ENCODE measurements around the gene TBL1X. TPM values are rescaled to one million over a fixed set of nuclear protein-coding genes. Genes with fewer than 3 reads are reported as not detected.
A peak's percentile ranks its signal among the peaks of the same experiment; 100 is the strongest.

TBL1X gene
- total and polyA plus RNA-seq, 10 of the 15 experiments (the other 5 are each of a cell fraction or from before 2014, with no cell fraction given) = 4.4 to 26.3 (median 10.6) TPM

- SMC1A ChIA-PET (ENCODE audit: uncharacterized antibody, unreplicated experiment) = interaction anchor here (1.1 to 1.8 kb wide), 3 partner anchors 20 to 66 kb away, joined by 3 to 4 read pairs (median 3); no protein-coding TSS in a partner anchor
- H3K4me1 ChIP-seq (ENCODE audit: control insufficient read depth, insufficient read depth, low read length) = peaks cover 3% of the 10 kb centered on the region; the same call in 1 of the 2 replicates
- H3K27ac ChIP-seq (ENCODE audit: control insufficient read depth, insufficient read depth) = no peak overlapping the region
- ATAC-seq (peak; percentile 66), DNase-seq (ENCODE audit: low read depth, low spot score) (no peak), FAIRE-seq (no peak)
- POLR2A ChIA-PET = no interaction called here
- CTCF ChIA-PET = interaction anchor here (0.9 to 1.6 kb wide), 2 partner anchors 9 to 18 kb away, joined by 3 to 4 read pairs; no protein-coding TSS in a partner anchor
- 35% methylated on average over 12 of the region's 12 CpGs for WGBS (ENCODE audit: insufficient coverage, insufficient replicate concordance, low lambda C conversion rate, missing lambda C conversion rate)
- in situ Hi-C loops (cut with MboI) (no loop called here), intact Hi-C loops (cut with micrococcal nuclease; ENCODE audit: unreplicated experiment) (no loop called here)
- BruUV-seq (replicated peaks) = no TSS peak
- H2AFZ ChIP-seq (ENCODE audit: control insufficient read depth, low read depth, low read length) = no peak overlapping the region
- H4K20me1 ChIP-seq (ENCODE audit: control insufficient read depth, insufficient read depth) = no peaks in the 10 kb centered on the region
- no peak overlapping the region for H3K9ac ChIP-seq (ENCODE audit: control insufficient read depth, insufficient read depth, low read length)
- no peaks in the 10 kb centered on the region for H3K27me3 ChIP-seq (replicated peaks in 1 of 2; ENCODE audit: control insufficient read depth in 2 of 2, insufficient read depth in 2 of 2, low read length in 1 of 2)
- RAD21 ChIA-PET (ENCODE audit: unreplicated experiment) = no interaction called here
- H3K4me2 ChIP-seq (ENCODE audit: control insufficient read depth, insufficient read depth) = 0 out of 2 replicates have a peak overlapping the region, but pooled peaks have one; percentile 30
- H3K79me2 ChIP-seq (ENCODE audit: control insufficient read depth, insufficient read depth, low read length) = no peaks in the 10 kb centered on the region
- TF ChIP-seq KDM1A (IDR thresholded peaks at IDR 0.05; ENCODE audit: borderline replicate concordance) (no peak), FOXK2 (IDR thresholded peaks at IDR 0.05) (no peak), MXI1 (IDR thresholded peaks at IDR 0.05; ENCODE audit: low read depth, low read length) (no peak), SMAD1 (IDR thresholded peaks at IDR 0.05; ENCODE audit: low read depth, partially characterized antibody) (no peak), HDGF (IDR thresholded peaks at IDR 0.05) (no peak), POLR2AphosphoS2 (IDR thresholded peaks at IDR 0.05; ENCODE audit: low read depth, low read length) (no peak), SIN3A (IDR thresholded peaks at IDR 0.05; ENCODE audit: low read depth, low read length) (no peak), POLR2AphosphoS5 (IDR thresholded peaks at IDR 0.05; ENCODE audit: low read length) (no peak), TCF7 (IDR thresholded peaks at IDR 0.05; ENCODE audit: borderline replicate concordance) (no peak), MYC (IDR thresholded peaks at IDR 0.05; ENCODE audit: insufficient read depth, insufficient read length, insufficient replicate concordance, low read length, severe bottlenecking) (no peak), RFX5 (IDR thresholded peaks at IDR 0.05; ENCODE audit: low read depth, low read length) (no peak), RAD51 (IDR thresholded peaks at IDR 0.05) (no peak), FOS (IDR thresholded peaks at IDR 0.05; ENCODE audit: borderline replicate concordance, extremely low read depth, insufficient read length) (no peak), PAX5 (IDR thresholded peaks at IDR 0.05; ENCODE audit: borderline replicate concordance, low read depth, low read length) (no peak), RBBP5 (conservative IDR thresholded peaks at IDR 0.05) (no peak), TARDBP (IDR thresholded peaks at IDR 0.05; ENCODE audit: borderline replicate concordance) (no peak)
- TF ChIP-seq, protein P1, sequence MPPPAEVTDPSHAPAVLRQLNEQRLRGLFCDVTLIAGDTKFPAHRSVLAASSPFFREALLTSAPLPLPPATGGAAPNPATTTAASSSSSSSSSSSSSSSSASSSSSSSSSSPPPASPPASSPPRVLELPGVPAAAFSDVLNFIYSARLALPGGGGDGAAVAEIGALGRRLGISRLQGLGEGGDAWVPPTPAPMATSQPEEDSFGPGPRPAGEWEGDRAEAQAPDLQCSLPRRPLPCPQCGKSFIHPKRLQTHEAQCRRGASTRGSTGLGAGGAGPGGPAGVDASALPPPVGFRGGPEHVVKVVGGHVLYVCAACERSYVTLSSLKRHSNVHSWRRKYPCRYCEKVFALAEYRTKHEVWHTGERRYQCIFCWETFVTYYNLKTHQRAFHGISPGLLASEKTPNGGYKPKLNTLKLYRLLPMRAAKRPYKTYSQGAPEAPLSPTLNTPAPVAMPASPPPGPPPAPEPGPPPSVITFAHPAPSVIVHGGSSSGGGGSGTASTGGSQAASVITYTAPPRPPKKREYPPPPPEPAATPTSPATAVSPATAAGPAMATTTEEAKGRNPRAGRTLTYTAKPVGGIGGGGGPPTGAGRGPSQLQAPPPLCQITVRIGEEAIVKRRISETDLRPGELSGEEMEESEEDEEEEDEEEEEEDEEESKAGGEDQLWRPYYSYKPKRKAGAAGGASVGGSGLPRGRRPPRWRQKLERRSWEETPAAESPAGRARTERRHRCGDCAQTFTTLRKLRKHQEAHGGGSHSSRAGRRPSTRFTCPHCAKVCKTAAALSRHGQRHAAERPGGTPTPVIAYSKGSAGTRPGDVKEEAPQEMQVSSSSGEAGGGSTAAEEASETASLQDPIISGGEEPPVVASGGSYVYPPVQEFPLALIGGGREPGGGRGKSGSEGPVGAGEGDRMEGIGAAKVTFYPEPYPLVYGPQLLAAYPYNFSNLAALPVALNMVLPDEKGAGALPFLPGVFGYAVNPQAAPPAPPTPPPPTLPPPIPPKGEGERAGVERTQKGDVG (CRISPR knock-in tag; IDR thresholded peaks at IDR 0.05) = no peak
- no peaks in the 10 kb centered on the region; the same call in 2 of the 3 replicates for H3K9me3 ChIP-seq (replicated peaks; ENCODE audit: control insufficient read depth, insufficient read depth, low read length)
- no peaks in the 10 kb centered on the region; a peak in 1 of 4 replicates for H3K36me3 ChIP-seq (ENCODE audit: control insufficient read depth in 2 of 2, insufficient read depth in 2 of 2, low read length in 1 of 2)
- H3K4me3 ChIP-seq = no peak overlapping the region
Observed at GRCh38 chrX:9573282-9574106, 108.6 kb downstream of the TBL1X start.

Data from GM12878 (cell line).